PFSK-1 (cell line): ENCODE results near the gene PGLYRP3.

Source experiments
- TAF1 ChIP-seq: IDR thresholded peaks from 2 replicates; pipeline ENCODE4 v1.6.1; 2012; ENCODE audit warnings: low read length, control low read depth, borderline replicate concordance; ENCODE audit not compliant: insufficient read depth
- TF ChIP-seq, protein P1 (sequence below), 2 experiments: IDR thresholded peaks; 2 replicates each; pipeline versions ENCODE4 v1.6.1 to v1.8.0; 2011 to 2012; ENCODE audit warnings: low read depth in 2 of 2, low read length in 2 of 2, control low read depth in 1 of 2, inconsistent platforms in 1 of 2, mild to moderate bottlenecking in 1 of 2, moderate library complexity in 1 of 2; ENCODE audit not compliant: insufficient read depth in 1 of 2

- TF ChIP-seq, protein P1, sequence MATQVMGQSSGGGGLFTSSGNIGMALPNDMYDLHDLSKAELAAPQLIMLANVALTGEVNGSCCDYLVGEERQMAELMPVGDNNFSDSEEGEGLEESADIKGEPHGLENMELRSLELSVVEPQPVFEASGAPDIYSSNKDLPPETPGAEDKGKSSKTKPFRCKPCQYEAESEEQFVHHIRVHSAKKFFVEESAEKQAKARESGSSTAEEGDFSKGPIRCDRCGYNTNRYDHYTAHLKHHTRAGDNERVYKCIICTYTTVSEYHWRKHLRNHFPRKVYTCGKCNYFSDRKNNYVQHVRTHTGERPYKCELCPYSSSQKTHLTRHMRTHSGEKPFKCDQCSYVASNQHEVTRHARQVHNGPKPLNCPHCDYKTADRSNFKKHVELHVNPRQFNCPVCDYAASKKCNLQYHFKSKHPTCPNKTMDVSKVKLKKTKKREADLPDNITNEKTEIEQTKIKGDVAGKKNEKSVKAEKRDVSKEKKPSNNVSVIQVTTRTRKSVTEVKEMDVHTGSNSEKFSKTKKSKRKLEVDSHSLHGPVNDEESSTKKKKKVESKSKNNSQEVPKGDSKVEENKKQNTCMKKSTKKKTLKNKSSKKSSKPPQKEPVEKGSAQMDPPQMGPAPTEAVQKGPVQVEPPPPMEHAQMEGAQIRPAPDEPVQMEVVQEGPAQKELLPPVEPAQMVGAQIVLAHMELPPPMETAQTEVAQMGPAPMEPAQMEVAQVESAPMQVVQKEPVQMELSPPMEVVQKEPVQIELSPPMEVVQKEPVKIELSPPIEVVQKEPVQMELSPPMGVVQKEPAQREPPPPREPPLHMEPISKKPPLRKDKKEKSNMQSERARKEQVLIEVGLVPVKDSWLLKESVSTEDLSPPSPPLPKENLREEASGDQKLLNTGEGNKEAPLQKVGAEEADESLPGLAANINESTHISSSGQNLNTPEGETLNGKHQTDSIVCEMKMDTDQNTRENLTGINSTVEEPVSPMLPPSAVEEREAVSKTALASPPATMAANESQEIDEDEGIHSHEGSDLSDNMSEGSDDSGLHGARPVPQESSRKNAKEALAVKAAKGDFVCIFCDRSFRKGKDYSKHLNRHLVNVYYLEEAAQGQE (IDR thresholded peaks at IDR 0.05; ENCODE audit: insufficient read depth in 1 of 2, low read depth in 2 of 2, low read length in 2 of 2) = no peak
- no peak for TF ChIP-seq TAF1
Measured at GRCh38 chr1:153333902-153334301, 21.1 kb upstream of the PGLYRP3 start.
